CD4-positive, alpha-beta T cell treated with Interleukin-15 for 1 hour (primary cell): Measurements from ENCODE around the gene MEAK7.

ENCODE experiments used
- DNase-seq: peaks from one replicate; pipeline ENCODE4 v3.0.0-alpha.2; 2020

MEAK7 gene

DNA sequence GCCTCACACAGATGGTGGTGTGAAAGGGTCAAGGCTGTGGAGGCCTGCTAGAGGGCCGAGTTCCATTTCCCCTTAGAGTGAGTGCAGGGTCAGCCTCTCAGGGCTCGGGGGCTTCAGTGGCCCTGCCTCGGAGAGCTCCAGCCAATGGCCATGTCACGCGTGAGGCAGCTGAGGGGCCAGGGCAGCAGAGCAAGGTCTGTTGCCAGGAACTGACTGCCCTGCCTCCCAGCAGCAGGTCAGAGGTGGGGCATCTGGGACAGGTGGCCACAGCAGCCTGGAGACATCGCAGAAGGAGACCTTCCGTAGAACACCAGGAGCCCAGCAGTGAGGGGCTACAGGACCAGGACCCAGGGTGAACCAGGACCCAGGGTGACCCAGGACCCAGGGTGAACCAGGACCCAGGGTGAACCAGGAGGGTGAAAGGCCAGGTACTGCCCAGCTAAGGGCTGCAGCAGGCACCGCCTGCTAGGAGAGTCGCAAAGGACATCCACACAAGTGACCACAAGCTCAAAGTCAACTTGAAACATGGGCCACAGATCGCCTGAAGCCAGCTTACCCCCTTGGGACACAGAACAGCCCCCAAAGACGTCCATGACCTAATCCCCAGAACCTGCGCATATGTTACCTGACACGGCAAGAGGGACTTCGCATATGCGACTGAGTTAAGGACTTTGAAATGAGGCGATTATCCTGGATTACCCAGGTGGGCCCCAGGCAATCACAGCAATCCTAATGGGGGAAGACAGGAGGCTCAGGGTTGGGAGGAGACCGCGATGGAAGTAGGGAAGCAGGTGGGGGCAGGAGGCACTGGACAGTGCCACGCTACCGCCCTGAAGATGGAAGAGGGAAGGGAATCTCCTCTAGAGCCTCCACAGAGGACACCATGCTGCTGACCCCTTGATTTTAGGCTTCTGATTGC is 4.8 kb upstream of the MEAK7 start:
- peak; percentile 8 for DNase-seq

DNA sequence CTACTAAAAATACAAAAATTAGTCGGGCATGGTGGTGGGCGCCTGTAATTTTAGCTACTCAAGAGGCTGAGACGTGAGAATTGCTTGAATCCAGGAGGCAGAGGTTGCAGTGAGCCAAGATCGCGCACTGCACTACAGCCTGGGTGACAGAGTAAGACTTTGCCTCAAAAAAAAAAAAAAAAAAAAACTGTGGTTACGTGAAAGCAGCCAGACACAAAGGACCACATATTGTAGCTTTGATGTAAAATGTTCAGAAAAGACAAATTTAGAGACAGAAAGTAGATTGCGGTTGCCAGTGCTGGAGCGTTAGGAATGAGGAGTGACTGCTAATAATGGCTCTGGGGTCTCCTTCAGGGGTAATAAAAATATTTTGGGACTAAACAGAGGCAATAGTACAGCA is 4.0 kb upstream of the MEAK7 start:
- DNase-seq: peak; percentile 28

DNA sequence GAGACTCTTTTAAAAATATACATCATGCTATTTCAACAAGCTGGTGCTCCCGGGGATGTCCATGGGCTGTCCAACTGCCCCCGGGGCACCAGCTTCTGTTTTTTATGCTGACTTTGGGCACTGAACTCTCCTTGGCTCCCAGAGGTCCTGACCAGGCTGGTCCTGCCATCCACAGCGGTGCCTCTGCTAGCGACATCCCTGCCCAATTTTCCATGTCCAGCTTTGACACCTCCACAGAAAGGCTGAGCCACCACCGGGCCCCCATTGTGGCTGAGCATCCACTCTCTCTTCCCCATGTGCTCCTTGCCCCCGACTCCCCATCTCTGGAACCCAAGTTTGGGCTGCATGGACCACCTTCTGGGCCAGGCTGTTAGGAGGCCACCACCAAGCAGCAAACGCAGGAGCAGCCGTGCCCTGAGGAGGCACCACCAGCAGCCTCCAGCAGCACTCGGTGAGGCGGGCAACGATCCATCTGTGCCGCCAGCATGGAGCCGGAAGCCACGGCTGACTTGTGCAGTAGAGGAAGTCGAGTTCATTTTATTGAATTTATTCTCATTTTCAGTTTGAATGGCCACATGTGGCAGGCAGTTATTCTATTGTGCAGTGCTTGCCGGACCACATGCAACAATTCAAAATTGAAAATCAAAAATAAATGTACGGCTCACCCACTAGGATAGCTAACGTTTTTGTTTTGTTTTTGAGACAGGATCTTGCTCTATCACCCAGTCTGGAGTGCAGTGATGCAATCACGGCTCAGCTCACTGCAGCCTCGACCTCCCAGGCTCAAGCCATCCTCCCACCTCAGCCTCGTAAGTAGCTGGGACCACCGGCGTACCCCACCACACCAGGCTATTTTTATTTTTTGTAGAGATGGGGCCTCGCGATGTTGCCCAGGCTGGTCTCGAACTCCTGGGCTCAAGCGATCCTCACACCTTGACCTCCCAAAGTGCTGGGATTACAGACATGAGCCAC is 2.8 kb upstream of the MEAK7 start:
- peak; percentile 21 for DNase-seq

DNA sequence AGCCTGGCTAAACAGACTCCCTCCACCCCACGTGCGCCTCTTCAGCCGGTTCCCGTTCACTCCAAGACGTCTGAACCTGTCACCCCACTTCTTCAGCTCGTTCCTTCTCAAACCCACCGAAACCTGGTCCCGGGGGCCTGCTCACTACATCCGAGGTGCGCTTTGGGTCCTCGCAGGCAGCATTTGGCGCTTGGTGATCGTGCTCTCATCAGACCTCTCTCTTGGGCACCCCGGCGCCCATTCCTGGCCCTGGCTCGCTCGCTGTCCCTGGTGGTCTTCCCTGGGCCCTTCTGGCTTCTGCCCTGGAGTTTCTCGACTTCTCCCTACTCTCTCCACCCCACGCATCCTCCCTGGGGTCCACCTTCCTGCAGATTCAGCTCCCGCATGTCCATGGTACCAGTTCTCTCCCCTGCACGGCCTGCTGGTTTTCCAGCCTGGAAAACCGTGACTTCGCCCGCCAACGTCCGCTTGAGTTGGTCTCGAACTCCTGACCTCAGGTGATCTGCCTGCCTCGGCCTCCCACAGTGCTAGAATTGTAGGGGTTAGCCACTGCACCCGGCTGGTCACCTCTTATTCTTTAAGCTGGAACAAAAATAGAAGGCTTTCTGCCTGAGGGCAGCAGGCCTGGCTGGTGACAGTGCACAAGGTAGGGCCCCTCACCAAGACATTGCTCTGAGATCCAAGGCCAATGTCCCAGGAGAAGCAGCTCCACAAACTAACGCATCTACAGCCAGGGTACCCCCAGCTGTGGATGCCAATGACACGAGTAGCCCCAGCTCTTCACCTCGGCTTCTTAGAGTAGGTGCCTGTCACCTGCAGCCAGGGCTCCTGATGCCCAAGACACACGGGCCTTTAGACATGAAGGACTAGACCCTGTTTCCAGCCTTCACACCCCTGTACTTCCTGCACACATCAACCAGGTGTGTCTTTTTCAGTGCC is 1.1 kb upstream of the MEAK7 start:
- peak; percentile 8 for DNase-seq

DNA sequence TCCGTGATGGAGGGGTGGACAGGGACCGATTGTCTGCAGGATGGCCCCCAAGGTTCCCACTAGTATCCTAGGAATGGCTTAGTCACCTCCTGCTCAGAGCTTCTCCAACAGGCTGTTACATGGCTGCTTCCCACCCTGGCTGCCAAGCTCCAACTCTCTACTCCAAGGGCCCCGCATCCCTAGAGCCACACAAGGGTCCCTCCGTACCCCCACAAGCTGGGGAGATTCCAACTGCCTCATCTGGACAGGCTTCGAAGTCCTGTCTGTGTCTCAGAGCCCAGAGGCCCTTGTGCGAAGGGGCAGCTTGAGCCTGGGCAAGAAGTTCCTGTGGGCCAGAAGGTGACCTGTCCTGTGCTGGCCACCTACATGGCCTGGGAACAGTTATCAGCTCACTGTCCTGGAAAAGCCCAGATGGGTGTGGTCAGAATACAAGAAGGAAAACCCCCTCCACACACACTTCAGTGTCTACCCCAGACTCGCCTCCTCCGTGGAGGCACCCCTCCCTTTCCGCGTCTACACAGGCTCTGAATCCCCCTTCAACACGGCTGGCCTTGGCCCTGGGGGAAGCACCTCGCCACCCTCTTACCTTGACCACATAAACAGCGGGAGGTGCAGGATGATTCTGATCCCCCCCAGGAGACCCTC is 586 bp downstream of the MEAK7 start:
- peak; percentile 1 for DNase-seq

DNA sequence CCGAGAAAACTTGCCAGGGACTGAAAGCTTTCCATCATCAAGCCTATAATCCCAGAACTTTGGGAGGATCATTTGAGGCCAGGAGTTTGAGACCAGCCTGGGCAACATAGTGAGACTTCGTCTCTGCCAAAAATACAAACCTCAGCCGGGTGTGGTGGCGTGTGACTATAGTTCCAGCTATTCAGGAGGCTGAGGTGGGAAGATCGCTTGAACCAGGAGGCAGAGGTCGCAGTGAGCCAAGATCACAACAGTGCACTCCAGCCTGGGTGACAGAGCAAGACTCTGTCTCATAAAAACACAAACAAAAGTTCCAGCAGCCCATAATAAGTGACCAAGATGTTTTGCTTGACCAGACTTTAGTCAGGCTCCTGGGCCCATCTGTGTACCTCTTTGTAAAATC is 1.9 kb downstream of the MEAK7 start:
- DNase-seq: no peak

DNA sequence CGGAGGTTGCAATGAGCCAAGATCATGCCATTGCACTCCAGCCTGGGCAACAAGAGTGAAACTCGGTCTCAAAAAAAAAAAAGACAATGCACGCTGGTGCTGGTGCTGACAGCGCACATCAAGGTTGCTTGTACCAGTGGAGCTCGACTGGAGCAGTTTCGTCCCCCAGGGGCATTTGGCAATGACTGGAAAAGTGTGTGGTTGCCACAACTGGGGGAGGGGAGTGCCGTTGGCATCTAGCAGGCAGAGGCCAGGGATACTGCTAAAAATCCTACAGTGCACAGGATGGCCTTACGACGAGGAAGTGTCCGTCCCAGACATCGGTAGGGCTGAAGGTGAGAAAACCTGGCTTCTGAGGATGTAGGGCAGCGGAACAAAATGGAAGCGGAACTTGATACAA is 2.4 kb downstream of the MEAK7 start:
- no peak for DNase-seq

DNA sequence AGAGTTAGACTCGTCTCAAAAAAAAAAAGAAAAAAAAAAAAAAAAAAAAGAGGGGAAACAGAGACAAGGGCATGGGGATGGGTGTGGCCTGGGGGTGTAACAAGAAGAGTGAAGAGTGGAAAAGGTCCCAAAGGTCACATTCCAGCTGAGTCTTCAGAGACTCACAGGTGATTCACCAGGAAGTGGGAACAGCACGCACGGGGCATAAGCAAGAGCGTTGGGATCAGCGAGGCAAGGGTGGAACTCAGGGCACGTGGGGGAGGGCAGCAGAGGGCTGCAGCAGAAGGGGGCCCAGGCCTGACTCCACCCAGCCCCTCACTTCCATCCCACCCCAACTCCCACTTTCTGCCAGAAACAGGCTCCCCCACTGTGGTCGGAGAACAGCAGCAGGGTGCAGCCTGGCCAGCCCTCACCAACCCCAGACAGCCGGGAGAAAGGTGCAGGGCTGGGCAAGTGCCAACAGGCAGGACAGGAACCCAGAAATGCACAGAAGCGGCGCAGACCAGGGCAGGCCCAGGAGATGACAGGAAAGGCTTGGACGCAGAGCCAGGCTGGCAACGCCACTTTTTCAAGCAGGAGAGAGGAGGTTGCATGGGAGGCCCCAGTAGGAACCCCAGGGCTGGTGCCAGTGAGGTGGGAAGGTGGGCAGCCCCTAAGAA is 3.3 kb downstream of the MEAK7 start:
- no peak for DNase-seq

DNA sequence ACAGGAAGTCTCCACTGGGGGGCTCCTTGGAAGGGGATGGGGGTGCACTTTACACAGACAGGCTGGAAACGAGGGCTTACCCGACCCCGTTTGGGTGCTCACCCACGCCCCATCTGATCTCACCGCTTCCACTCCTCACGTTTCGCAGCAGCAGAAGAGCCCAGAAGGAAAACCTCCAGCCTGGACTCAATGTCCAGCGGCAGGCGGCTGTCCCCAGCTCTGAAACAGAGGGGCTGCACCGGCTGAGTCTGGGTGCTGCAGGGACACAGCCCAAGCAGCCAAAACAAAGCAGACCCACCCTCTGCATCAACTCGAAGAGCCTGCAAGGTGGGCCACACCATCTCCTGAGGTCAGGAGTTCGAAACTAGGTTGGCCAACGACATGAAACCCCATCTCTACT is 3.9 kb downstream of the MEAK7 start:
- no peak for DNase-seq

DNA sequence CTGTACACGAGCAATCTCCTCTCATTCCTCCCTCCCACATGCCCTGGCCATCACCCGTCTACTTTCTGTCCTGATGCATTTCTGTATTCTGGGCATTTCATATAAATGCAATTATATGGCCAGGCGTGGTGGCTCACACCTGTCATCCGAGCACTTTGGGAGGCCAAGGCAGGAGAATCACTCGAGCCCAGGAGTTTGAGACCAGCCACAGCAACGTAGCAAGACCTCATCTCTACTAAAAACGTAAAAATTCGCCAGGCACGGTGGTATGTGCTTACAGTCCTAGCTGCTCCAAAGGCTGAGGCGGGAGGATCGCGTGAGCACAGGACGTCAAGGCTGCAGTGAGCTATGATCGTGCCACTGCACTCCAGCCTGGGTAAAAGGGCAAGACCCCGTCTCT is 4.8 kb downstream of the MEAK7 start:
- no peak for DNase-seq

DNA sequence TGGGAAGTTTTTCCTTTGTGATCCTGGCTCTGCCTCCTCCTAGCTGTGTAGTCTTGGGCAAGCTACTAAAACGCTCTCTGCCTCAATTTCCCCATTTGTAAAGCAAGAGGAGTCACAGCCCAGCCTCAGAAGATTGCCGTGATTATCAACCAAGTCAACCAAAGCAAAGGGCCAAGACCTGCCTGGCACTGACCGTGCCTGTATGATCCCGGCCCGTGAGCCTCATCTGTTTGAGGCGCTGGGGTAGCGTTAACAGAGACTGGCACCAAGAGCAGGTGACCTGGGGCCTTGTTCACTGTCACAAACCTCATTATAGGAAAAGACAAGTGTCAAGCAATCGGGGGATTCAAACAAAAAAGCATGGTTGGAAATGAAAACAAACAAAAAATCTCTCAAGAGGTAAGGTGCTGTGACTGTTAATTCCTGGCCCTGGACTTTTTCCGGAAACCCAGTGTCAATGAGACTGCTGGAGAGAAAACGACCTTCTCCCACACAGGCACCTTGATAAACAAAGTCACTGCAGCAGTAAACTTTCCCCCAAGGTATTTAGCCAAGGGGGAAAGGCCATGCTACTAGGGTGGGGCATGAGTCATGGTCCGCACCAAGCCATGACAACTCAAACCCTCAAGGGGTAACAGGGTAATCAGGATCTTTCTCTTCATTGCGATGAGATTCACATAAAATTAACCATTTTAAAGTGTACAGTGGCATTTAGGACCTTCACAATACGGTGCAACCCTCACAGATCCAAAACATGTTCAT is 5.4 kb downstream of the MEAK7 start:
- no peak for DNase-seq

DNA sequence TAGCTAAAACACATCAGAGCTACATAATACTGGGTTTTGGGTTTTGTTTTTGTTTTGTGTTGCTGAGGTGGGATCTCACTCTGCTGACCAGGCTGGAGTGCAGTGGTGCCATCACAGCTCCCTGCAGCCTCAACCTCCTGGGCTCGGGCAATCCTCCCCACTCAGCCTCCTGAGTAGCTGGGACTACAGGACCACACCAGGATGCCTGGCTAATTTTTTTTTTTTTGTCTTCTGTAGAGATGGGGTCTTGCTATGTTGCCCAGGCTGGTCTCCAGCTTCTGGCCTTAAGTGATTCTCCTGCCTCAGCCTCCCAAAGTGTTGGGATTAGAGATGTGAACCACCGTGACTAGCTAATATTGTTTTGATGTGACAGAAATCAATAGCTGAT is 6.2 kb downstream of the MEAK7 start:
- DNase-seq: no peak

DNA sequence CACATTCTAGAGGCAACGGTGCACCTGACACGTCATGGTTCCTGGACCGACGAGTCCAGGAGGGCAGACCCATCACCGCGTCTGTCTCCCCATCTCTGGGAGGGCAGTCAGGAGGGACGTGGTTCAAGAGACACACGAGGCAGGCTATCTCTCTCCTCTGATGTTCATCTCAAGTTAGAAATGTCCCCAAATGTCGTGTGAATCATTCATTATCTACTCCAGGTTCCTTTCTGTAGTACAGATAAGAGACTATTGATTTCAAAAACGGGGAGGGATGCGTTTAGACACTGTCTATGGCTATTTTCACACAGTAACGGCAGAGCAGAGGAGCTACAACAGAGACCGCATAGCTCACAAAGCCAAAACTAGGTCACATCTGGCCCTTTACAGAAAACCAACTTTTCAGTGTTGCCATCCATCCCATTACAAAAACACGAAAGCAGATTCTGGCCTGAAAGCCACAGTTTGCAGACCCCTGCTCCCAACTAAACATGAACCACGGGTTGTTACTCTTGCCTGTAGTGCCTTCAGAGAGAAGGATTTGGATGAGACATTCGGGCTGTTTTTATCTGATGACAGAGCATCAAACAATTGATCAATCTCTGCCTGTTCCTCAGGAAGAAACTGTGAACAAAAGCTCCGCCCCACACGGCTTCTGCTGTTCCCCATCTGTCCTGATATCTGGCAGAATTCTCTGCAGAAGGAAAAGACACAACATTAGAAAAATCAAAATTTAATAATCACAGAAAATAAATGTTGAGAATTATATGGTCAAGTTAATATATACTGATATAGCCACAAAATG is 6.8 kb downstream of the MEAK7 start:
- DNase-seq: no peak

DNA sequence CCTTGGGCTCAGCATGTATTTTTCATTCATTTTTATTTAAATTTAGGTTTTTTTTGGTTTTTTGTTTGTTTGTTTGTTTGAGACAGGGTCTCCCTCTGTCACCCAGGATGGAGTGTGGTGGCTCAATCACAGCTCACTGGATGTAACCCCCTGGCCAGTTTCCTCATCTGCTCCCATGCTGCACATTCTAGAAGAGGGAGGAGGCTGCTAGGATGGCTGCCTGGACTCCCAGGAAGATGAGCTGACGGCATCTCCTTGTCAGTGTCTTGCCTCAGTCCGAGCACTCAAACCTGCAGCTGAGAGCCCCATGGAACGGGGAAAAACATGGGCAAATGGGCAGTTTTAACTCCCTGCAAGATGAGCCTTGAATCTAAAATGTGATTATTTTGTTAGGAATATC is 7.5 kb downstream of the MEAK7 start:
- no peak for DNase-seq

DNA sequence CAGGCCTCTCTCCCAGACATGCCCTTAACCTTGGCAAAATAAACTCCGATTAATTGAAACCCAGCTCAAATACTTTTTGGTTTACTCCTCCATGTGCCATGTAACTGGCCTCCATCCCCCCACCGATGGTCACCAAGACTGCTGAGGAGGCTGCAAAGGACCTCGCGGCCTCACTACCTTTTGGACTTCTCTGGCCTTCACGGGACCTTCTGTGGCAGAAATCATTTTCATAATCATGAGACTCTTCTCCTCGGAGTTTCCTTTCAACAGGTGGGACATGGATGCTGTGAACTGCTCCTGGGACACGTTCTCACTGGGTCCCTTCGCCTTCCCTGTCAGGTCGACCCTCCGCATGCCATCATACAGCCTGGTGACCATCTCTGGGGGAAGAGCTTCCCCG is 9.0 kb downstream of the MEAK7 start:
- DNase-seq: no peak

DNA sequence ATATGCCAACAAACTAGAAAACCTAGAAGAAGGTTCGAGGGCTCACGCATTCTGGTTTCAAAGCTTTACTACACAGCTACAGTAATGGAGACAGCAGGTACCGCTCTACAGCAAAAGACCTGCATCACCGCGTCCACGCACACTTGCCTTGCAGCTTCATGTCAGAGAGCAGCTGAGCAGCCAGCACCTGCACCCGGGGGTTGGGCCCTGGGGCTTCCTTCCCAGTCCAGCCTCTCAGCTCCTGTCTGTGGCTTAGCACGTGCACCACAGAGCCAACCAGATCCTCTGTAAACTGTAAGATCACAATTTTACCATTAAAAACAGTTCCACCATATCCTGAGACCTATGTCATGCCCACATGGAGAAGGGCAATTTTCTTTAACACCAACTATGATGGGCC is 15.3 kb downstream of the MEAK7 start:
- DNase-seq: no peak

DNA sequence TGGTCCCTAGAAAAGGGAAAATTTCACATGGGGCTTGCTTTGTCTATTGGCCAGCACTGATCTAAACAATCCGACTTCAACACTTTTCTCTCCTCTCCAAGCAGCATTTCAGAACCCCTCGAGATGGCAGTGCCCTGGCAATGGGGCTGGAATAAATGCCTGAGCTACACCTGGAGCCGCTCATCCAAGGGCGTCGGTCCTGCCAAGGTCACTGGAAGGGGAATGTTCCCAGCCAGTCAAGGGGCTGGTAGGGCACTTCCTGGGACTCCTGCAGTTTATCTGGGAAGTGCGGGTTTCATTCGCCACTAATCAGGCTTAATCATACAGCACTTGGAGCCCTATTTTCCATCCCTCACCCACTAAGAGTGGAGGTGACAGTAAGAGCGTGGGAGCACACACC is 17.1 kb downstream of the MEAK7 start:
- DNase-seq: no peak

DNA sequence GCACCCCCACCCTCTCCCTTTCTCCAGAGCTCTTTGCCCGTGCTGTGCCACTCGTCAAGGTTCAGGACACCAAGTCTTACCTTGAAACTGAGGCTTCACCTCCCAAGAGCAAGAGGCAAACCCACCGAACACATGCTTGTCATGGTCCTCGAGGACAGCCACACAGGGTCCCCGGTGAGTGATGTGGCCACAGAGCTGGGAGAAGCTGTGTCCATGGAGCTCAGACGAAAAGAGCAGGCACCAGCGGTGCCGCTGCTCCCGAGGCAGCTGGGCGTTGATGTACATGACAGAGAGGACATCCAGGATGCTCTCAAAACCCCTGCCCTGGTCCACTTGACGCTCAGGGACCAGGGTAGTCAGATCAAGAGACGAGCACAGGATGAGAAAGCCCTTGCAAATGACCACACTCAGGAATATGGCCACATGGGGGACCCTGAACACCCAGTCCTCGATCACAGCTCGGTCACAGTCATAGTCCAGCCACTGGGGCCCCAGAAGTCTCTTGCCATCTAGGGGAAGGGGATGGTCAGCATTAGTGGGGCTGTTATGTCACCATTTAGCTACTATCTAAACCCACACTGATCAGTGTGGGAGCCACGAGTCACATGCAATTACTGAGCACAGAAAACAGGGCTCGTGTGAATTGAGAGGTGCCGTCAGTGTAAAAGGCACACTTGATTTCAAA is 17.8 kb downstream of the MEAK7 start:
- no peak for DNase-seq

DNA sequence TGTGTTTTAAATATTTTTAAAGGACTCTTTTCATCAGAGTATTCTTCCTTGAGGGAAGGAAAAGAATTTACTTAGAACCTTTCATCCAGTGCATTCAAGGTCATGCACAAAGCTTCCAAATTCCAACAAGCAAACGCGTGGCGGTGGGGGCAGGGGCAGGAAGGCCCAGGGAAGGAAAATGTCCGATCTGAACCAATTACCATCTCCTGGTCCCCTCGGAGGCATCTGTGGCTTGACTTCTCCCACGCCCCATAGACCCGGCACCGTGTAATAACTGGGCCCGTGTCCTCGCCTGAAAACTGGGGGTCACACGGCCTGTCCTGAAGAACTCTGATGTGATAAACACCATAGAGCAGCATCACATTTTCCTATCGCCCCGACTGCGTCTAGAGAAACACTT is 18.3 kb downstream of the MEAK7 start:
- DNase-seq: no peak
